GM18499 (cell line): ENCODE measurements around the gene OR10P1.
"Not testable (repeated sequence)": the region's sequence is repeated elsewhere in the genome, so short reads cannot be mapped to it uniquely, and the experiment has no call there.

Experiments used
- ATAC-seq: cut with Tn5 transposase; IDR thresholded peaks from one replicate; pipeline ENCODE4 v1.9.1; 2021; ENCODE audit warnings: moderate number of reproducible peaks; ENCODE audit not compliant: insufficient read depth, unreplicated experiment

Gene OR10P1, protein sequence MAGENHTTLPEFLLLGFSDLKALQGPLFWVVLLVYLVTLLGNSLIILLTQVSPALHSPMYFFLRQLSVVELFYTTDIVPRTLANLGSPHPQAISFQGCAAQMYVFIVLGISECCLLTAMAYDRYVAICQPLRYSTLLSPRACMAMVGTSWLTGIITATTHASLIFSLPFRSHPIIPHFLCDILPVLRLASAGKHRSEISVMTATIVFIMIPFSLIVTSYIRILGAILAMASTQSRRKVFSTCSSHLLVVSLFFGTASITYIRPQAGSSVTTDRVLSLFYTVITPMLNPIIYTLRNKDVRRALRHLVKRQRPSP

GRCh38 chr12:55636853-55637252, at the start of gene OR10P1:
OR10P1 (plus strand) TSS chr12:55636892; CDS start chr12:55636892, 0 bp downstream.
- ATAC-seq: no peak

DNA sequence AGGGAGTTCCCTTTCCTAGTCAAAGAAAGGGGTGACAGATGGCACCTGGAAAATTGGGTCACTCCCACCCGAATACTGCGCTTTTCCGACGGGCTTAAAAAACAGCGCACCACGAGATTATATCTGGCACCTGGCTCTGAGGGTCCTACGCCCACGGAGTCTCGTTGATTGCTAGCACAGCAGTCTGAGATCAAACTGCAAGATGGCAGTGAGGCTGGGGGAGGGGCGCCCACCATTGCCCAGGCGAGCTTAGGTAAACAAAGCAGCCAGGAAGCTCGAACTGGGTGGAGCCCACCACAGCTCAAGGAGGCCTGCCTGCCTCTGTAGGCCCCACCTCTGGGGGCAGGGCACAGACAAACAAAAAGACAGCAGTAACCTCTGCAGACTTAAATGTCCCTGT, 46.5 kb upstream of the OR10P1 start:
- not testable (repeated sequence) for ATAC-seq

- ATAC-seq: no peak
Observed at GRCh38 chr12:55607821-55608594, 28.7 kb upstream of the OR10P1 start.

GRCh38 chr12:55610598-55610997, 26.1 kb upstream of the OR10P1 start:
- no peak for ATAC-seq

DNA sequence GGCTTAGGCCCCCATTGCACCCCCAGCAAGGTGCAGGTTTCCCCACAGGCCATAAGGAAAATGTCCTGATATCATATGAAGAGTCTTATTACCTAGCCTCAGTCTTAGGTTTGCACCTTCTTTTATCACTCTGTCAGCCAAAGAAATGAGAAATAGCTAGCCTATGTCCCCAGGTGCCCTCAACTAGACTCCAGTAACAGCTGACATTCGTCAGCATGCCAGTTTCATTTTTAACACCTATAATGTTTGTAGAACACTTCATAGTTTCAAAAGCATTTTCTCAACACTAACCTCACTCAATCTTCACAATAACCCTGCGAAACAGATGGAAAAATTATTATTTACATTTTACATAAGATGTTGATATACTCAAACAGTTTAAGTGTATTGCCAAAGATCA, 24.0 kb upstream of the OR10P1 start:
- ATAC-seq: no peak

GRCh38 chr12:55614764-55615163, 21.9 kb upstream of the OR10P1 start:
- ATAC-seq: no peak

GRCh38 chr12:55619354-55620138, 17.1 kb upstream of the OR10P1 start:
- ATAC-seq: peak; percentile 76

DNA sequence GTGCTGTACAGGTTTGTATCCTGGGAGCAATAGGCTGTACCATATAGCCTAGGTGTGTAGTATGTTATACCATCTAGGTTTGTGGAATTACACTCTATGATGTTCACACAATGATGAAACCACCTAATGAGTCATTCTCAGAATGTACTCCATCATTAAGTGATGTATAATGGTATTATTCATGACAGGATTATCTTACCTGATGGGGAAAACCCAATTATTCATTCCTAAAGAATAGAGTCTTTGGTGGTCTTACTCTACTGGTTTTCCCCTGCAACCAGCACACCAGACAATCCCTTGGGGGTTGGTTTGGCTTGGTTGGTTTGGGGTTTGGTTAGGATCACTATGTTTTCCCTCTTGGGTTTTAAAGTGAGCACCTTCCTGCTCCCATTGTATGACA, 12.6 kb upstream of the OR10P1 start:
- ATAC-seq: peak; percentile 47

- ATAC-seq: no peak
Observed at GRCh38 chr12:55626154-55626553, 10.5 kb upstream of the OR10P1 start.

DNA sequence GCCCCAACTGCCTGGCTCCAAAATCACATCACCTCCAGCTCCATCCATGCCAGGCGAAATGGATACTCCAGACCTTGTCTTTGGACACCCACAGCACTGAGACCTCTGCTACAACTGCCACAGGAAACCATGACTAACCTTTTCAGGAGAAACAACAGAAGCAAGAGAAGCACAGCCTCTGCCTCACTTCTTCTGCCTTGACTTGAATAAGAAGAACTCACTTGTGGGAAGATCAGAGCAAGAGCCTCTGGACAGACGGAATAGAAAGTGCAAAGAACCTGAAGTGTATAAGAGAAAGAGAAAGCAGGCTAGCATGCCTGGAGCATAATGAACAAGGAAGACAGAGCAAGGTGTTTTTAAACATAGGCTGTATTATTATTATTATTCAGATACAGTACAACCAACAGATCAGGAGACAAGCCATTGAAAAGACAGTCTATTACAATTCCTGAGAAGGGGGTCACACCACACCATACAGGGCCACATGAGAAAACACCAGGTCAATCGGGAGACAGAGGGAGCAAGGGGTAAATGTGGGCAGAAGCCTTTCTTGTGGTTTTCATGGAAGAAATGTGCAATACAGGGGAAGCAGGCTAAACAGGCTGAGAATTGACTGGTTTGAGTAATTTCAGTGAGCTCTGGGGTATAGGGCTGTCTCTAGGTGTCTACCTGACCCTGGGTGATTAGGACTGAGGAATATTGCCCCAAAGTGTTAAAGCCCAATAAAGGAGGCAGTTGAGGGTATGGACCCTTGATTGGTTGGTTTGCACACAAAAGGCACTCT, 7.4 kb upstream of the OR10P1 start:
- no peak for ATAC-seq

DNA sequence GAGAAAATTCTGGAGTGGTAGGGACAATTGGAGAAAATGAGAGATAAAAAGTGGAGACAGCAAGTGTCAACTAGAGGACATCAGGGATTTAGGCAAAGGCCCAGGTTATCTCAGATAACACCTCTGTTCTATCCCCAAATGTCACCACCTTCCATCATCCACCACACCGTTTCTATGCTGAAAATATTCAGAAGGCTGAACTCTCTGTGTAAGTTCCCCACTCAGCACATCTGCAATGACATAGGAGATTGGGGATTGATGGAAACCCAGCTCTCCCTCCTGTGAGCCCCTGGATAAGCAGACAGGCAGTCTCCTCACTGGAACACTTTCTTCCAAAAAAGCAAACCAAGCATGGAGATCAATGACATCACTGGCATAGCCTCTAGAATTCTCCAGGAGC, 5.6 kb upstream of the OR10P1 start:
- no peak for ATAC-seq

GRCh38 chr12:55631733-55632132, 5.0 kb upstream of the OR10P1 start:
- ATAC-seq: no peak

DNA sequence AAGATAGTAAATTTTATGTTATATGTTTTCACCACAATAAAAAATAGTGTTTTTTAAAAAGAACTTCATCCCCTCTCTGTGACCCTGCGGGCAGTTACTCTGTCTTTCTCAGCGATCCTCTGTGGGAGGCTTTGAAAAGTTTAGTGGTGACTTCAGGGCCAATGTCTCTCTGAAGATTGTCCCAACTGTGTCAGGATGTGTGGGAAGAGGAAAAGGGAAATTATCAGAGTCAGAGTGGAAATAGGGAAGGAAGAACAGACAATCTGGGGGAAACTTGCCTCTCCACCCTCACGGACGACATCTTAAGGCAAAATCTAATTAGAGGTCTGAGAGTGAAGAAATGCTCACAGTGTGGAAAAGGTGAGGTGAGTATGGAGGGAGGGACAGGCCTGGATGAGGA, 3.5 kb upstream of the OR10P1 start:
- ATAC-seq: no peak

DNA sequence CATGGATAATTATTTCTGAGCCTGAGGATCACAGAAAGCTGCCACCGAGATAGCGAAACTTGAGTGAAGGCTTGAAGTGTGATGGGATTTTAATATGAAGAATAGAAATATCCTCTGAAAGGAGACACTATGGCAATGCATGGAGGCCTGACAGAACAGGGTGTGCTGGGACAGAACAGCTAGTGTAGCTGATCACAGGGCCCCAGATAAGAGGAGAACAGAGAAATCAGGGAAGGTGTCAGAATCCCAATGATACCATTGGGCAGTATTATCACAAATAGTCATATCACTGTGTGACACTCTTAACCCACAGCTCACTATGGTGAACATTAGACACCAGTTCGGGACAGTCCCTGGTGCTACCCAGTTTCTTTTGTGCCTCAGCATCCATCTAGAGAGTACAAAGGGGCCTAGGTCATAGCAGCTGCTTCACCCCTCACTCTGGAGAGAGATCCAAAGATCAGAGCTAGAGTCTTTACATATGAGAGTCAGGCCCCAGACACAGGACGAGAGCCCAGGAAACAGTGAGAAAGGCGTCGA, 506 bp upstream of the OR10P1 start:
- ATAC-seq: no peak

DNA sequence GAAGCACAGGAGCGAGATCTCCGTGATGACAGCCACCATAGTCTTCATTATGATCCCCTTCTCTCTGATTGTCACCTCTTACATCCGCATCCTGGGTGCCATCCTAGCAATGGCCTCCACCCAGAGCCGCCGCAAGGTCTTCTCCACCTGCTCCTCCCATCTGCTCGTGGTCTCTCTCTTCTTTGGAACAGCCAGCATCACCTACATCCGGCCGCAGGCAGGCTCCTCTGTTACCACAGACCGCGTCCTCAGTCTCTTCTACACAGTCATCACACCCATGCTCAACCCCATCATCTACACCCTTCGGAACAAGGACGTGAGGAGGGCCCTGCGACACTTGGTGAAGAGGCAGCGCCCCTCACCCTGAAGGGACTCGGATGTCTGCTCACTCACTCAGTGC, 775 bp downstream of the OR10P1 start:
- ATAC-seq: no peak

- no peak for ATAC-seq
Observed at GRCh38 chr12:55641595-55641994, 4.9 kb downstream of the OR10P1 start.

DNA sequence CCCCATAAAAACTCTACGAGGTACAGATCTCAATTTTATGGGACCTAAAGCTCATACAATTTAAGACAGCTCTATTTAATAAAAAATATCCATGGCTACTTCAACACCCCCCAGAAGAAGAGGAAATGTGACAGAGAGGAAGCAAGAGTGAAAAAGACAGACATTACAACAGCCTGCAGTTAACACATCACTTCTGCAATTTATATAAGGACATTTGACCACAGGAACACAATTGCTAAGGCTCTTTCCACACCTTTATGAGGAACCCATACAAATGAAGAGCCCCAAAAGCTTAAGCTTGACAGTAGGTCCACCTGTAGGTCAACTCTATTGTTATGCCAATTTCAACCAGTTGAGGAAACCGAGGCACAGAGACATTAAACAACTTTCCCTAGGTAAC, 5.6 kb downstream of the OR10P1 start:
- ATAC-seq: no peak

DNA sequence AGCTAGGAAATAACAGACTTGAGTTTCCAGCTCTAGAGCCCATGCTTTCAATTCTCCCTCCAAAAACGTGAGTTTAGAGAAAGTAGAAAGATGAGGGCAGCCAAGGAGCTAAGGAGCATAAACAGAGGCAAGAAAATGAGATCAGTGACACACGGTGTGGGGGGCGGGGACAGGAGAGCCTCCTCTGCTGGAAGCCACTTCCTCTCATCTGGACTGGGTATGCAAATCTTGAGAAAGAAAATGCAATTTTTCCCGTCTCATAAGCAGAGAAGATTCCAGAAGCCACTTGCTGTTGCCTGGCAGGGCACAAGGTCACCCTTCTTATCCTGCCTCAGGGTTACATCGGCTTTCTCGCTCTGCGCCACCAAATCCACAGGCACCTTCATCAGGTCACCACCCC, 6.0 kb downstream of the OR10P1 start:
- no peak for ATAC-seq

GRCh38 chr12:55644591-55644990, 7.9 kb downstream of the OR10P1 start:
- ATAC-seq: no peak

- ATAC-seq: no peak
Observed at GRCh38 chr12:55647027-55647426, 10.3 kb downstream of the OR10P1 start.
